PC-9 (cell line): Measurements from ENCODE around the gene SERPINH1.

Source experiments
- EZH2 ChIP-seq: fragments of 200-600 bp; sonication (generic); IDR thresholded peaks from 2 replicates; pipeline ENCODE4 v1.8.0; 2017; ENCODE audit warnings: antibody characterized with exemption, low read depth
- TF ChIP-seq, protein P1 (sequence below): fragments of 200-600 bp; sonication (generic); conservative IDR thresholded peaks from 2 replicates; pipeline ENCODE4 v1.6.1; 2017; ENCODE audit warnings: mixed run types, antibody characterized with exemption, mild to moderate bottlenecking, moderate library complexity

- TF ChIP-seq, protein P1, sequence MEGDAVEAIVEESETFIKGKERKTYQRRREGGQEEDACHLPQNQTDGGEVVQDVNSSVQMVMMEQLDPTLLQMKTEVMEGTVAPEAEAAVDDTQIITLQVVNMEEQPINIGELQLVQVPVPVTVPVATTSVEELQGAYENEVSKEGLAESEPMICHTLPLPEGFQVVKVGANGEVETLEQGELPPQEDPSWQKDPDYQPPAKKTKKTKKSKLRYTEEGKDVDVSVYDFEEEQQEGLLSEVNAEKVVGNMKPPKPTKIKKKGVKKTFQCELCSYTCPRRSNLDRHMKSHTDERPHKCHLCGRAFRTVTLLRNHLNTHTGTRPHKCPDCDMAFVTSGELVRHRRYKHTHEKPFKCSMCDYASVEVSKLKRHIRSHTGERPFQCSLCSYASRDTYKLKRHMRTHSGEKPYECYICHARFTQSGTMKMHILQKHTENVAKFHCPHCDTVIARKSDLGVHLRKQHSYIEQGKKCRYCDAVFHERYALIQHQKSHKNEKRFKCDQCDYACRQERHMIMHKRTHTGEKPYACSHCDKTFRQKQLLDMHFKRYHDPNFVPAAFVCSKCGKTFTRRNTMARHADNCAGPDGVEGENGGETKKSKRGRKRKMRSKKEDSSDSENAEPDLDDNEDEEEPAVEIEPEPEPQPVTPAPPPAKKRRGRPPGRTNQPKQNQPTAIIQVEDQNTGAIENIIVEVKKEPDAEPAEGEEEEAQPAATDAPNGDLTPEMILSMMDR, result no peak
- TF ChIP-seq EZH2, result no peak
Measured at GRCh38 chr11:75548595-75549272, 13.3 kb upstream of the SERPINH1 start.
